H54 (cell line): ENCODE results near the gene RSPH3.
"Not testable (repeated sequence)": the region's sequence is repeated elsewhere in the genome, so short reads cannot be mapped to it uniquely, and the experiment has no call there.

Source experiments
- DNase-seq: peaks from one replicate; pipeline ENCODE4 v3.0.0; 2011; ENCODE audit warnings: low spot score, mixed read lengths; ENCODE audit not compliant: insufficient read length
- FAIRE-seq: peaks from 3 replicates; lab custom pipeline; 2011; peaks lifted over from hg19 to GRCh38; lab: Jason Lieb, UNC
- POLR2A ChIP-seq: IDR thresholded peaks from 2 replicates; pipeline ENCODE4 v1.6.1; 2011; ENCODE audit warnings: low read depth, mild to moderate bottlenecking, low read length

The RSPH3 gene

GRCh38 chr6:159037756-159038290 is 37.8 kb upstream of the RSPH3 start:
- TF ChIP-seq POLR2A = no peak
- FAIRE-seq (no peak), DNase-seq (no peak)

- no peak for DNase-seq
- no peak for FAIRE-seq
Observed at GRCh38 chr6:159036673-159037072, 36.7 kb upstream of the RSPH3 start.

GRCh38 chr6:159035891-159036290 is 35.9 kb upstream of the RSPH3 start:
- FAIRE-seq = no peak
- no peak for TF ChIP-seq POLR2A
- DNase-seq = no peak

More at GRCh38 chr6:159036673-159037072, 36.7 kb upstream of the RSPH3 start:
- TF ChIP-seq POLR2A = no peak

GRCh38 chr6:159033160-159034049 is 33.4 kb upstream of the RSPH3 start:
- FAIRE-seq (no peak), DNase-seq (no peak)
- TF ChIP-seq POLR2A = no peak

GRCh38 chr6:159031846-159032245 is 31.8 kb upstream of the RSPH3 start:
- DNase-seq (no peak), FAIRE-seq (no peak)
- no peak for TF ChIP-seq POLR2A

GRCh38 chr6:159030168-159030567 is 30.2 kb upstream of the RSPH3 start:
- no peak for FAIRE-seq
- no peak for DNase-seq

GRCh38 chr6:159025224-159025623 is 25.2 kb upstream of the RSPH3 start:
- DNase-seq, FAIRE-seq: not testable (repeated sequence)

More at GRCh38 chr6:159030168-159030567, 30.2 kb upstream of the RSPH3 start:
- no peak for TF ChIP-seq POLR2A

GRCh38 chr6:159023893-159024292 is 23.9 kb upstream of the RSPH3 start:
- TF ChIP-seq POLR2A = no peak
- no peak for DNase-seq
- FAIRE-seq = no peak

GRCh38 chr6:159020011-159020410 is 20.0 kb upstream of the RSPH3 start:
- TF ChIP-seq POLR2A = no peak
- FAIRE-seq (no peak), DNase-seq (no peak)

GRCh38 chr6:159017757-159018559 is 18.0 kb upstream of the RSPH3 start:
- TF ChIP-seq POLR2A = no peak
- no peak for DNase-seq
- no peak for FAIRE-seq

GRCh38 chr6:159014406-159014805 is 14.4 kb upstream of the RSPH3 start:
- no peak for TF ChIP-seq POLR2A
- DNase-seq (no peak), FAIRE-seq (no peak)

- DNase-seq = no peak
- no peak for TF ChIP-seq POLR2A
- no peak for FAIRE-seq
Observed at GRCh38 chr6:159013229-159013628, 13.2 kb upstream of the RSPH3 start.

GRCh38 chr6:159012201-159012600 is 12.2 kb upstream of the RSPH3 start:
- DNase-seq (no peak), FAIRE-seq (no peak)

GRCh38 chr6:159010037-159010612 is 10.1 kb upstream of the RSPH3 start:
- DNase-seq, FAIRE-seq: not testable (repeated sequence)

More at GRCh38 chr6:159012201-159012600, 12.2 kb upstream of the RSPH3 start:
- no peak for TF ChIP-seq POLR2A
